ENCODE results near the gene CPNE1.

DNA sequence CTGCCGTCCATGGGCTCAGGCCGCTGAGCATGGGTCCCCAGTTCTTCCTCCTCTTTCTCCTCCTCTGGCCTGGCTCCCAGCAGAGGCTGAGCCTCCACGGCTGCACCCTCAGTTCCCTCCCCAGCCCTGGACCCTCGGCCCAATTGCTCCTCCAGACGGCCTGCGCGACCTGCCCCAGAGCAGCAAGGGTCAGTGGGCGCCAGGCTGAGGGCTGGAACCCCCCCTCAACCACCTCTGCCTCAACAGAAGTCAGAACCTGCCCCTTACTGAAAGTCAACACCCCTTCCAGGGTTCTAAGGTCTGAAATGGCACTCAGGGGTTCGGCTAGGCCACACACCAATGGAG, 65.0 kb downstream of the CPNE1 start:
- TF ChIP-seq POLR2AphosphoS5 (IDR thresholded peaks at IDR 0.05; ENCODE audit: low read depth, low read length), result no peak
- no peak for TF ChIP-seq TAF1 (IDR thresholded peaks at IDR 0.05; ENCODE audit: borderline replicate concordance, insufficient read depth, low read length)
- TF ChIP-seq, protein P1, sequence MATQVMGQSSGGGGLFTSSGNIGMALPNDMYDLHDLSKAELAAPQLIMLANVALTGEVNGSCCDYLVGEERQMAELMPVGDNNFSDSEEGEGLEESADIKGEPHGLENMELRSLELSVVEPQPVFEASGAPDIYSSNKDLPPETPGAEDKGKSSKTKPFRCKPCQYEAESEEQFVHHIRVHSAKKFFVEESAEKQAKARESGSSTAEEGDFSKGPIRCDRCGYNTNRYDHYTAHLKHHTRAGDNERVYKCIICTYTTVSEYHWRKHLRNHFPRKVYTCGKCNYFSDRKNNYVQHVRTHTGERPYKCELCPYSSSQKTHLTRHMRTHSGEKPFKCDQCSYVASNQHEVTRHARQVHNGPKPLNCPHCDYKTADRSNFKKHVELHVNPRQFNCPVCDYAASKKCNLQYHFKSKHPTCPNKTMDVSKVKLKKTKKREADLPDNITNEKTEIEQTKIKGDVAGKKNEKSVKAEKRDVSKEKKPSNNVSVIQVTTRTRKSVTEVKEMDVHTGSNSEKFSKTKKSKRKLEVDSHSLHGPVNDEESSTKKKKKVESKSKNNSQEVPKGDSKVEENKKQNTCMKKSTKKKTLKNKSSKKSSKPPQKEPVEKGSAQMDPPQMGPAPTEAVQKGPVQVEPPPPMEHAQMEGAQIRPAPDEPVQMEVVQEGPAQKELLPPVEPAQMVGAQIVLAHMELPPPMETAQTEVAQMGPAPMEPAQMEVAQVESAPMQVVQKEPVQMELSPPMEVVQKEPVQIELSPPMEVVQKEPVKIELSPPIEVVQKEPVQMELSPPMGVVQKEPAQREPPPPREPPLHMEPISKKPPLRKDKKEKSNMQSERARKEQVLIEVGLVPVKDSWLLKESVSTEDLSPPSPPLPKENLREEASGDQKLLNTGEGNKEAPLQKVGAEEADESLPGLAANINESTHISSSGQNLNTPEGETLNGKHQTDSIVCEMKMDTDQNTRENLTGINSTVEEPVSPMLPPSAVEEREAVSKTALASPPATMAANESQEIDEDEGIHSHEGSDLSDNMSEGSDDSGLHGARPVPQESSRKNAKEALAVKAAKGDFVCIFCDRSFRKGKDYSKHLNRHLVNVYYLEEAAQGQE (IDR thresholded peaks at IDR 0.05; ENCODE audit: insufficient read depth in 1 of 2, low read depth in 2 of 2, low read length in 2 of 2), result no peak
- no peak for TF ChIP-seq SIN3A (IDR thresholded peaks at IDR 0.05; ENCODE audit: borderline replicate concordance, insufficient read depth, low read length)
- no peak for TF ChIP-seq FOXP2 (optimal IDR thresholded peaks at IDR 0.05; ENCODE audit: borderline replicate concordance, extremely low read depth, extremely low read length, insufficient read depth)

All from PFSK-1 (cell line).